Measurements from ENCODE around the gene RASSF10.

RASSF10 gene

GRCh38 chr11:13019313-13019712, 10.2 kb downstream of the RASSF10 start:
- H3K4me1 ChIP-seq (ENCODE audit: insufficient read depth, low read length): no peaks in the 10 kb centered on the region
- H3K36me3 ChIP-seq (ENCODE audit: insufficient read depth, low read length): no peaks in the 10 kb centered on the region
- no peaks in the 10 kb centered on the region for H3K9me3 ChIP-seq (ENCODE audit: control insufficient read depth, insufficient read depth, low read length)
- H3K9ac ChIP-seq (ENCODE audit: low read depth, low read length): no peak overlapping the region

- H3K36me3 ChIP-seq (ENCODE audit: insufficient read depth, low read length): no peaks in the 10 kb centered on the region
Measured at GRCh38 chr11:13023423-13023822, 14.3 kb downstream of the RASSF10 start.

GRCh38 chr11:13026722-13027121, 17.6 kb downstream of the RASSF10 start:
- Histone ChIP-seq H3K9ac (ENCODE audit: low read depth, low read length) (no peak overlapping the region), H3K4me1 (ENCODE audit: insufficient read depth, low read length) (no peaks in the 10 kb centered on the region), H3K9me3 (ENCODE audit: control insufficient read depth, insufficient read depth, low read length) (no peaks in the 10 kb centered on the region), H3K36me3 (ENCODE audit: insufficient read depth, low read length) (no peaks in the 10 kb centered on the region)

More at GRCh38 chr11:13023423-13023822, 14.3 kb downstream of the RASSF10 start:
- Histone ChIP-seq H3K9ac (ENCODE audit: low read depth, low read length) (no peak overlapping the region), H3K4me1 (ENCODE audit: insufficient read depth, low read length) (no peaks in the 10 kb centered on the region), H3K9me3 (ENCODE audit: control insufficient read depth, insufficient read depth, low read length) (no peaks in the 10 kb centered on the region)

GRCh38 chr11:13028322-13028721, 19.2 kb downstream of the RASSF10 start:
- Histone ChIP-seq H3K9ac (ENCODE audit: low read depth, low read length) (no peak overlapping the region), H3K36me3 (ENCODE audit: insufficient read depth, low read length) (no peaks in the 10 kb centered on the region), H3K4me1 (ENCODE audit: insufficient read depth, low read length) (no peaks in the 10 kb centered on the region), H3K9me3 (ENCODE audit: control insufficient read depth, insufficient read depth, low read length) (no peaks in the 10 kb centered on the region)

- no peaks in the 10 kb centered on the region for H3K4me1 ChIP-seq (ENCODE audit: insufficient read depth, low read length)
- H3K36me3 ChIP-seq (ENCODE audit: insufficient read depth, low read length): no peaks in the 10 kb centered on the region
- H3K9ac ChIP-seq (ENCODE audit: low read depth, low read length): no peak overlapping the region
- no peaks in the 10 kb centered on the region for H3K9me3 ChIP-seq (ENCODE audit: control insufficient read depth, insufficient read depth, low read length)
Measured at GRCh38 chr11:13029872-13030271, 20.8 kb downstream of the RASSF10 start.

- H3K36me3 ChIP-seq (ENCODE audit: insufficient read depth, low read length): no peaks in the 10 kb centered on the region
- no peak overlapping the region for H3K9ac ChIP-seq (ENCODE audit: low read depth, low read length)
- no peaks in the 10 kb centered on the region for H3K9me3 ChIP-seq (ENCODE audit: control insufficient read depth, insufficient read depth, low read length)
- H3K4me1 ChIP-seq (ENCODE audit: insufficient read depth, low read length): no peaks in the 10 kb centered on the region
Measured at GRCh38 chr11:13030857-13031256, 21.7 kb downstream of the RASSF10 start.

- H3K36me3 ChIP-seq (ENCODE audit: insufficient read depth, low read length): no peaks in the 10 kb centered on the region
- no peaks in the 10 kb centered on the region for H3K4me1 ChIP-seq (ENCODE audit: insufficient read depth, low read length)
- H3K9ac ChIP-seq (ENCODE audit: low read depth, low read length): no peak overlapping the region
- no peaks in the 10 kb centered on the region for H3K9me3 ChIP-seq (ENCODE audit: control insufficient read depth, insufficient read depth, low read length)
Measured at GRCh38 chr11:13031349-13031748, 22.2 kb downstream of the RASSF10 start.

GRCh38 chr11:13033760-13034533, 24.8 kb downstream of the RASSF10 start:
- no peaks in the 10 kb centered on the region for H3K36me3 ChIP-seq (ENCODE audit: insufficient read depth, low read length)
- no peaks in the 10 kb centered on the region for H3K4me1 ChIP-seq (ENCODE audit: insufficient read depth, low read length)
- no peak overlapping the region for H3K9ac ChIP-seq (ENCODE audit: low read depth, low read length)
- H3K9me3 ChIP-seq (ENCODE audit: control insufficient read depth, insufficient read depth, low read length): no peaks in the 10 kb centered on the region

- no peak overlapping the region for H3K9ac ChIP-seq (ENCODE audit: low read depth, low read length)
- H3K9me3 ChIP-seq (ENCODE audit: control insufficient read depth, insufficient read depth, low read length): no peaks in the 10 kb centered on the region
- no peaks in the 10 kb centered on the region for H3K4me1 ChIP-seq (ENCODE audit: insufficient read depth, low read length)
- H3K36me3 ChIP-seq (ENCODE audit: insufficient read depth, low read length): no peaks in the 10 kb centered on the region
Measured at GRCh38 chr11:13035711-13036110, 26.6 kb downstream of the RASSF10 start.

- H3K4me1 ChIP-seq (ENCODE audit: insufficient read depth, low read length): no peaks in the 10 kb centered on the region
- H3K36me3 ChIP-seq (ENCODE audit: insufficient read depth, low read length): no peaks in the 10 kb centered on the region
- no peaks in the 10 kb centered on the region for H3K9me3 ChIP-seq (ENCODE audit: control insufficient read depth, insufficient read depth, low read length)
- H3K9ac ChIP-seq (ENCODE audit: low read depth, low read length): no peak overlapping the region
Measured at GRCh38 chr11:13036235-13036634, 27.1 kb downstream of the RASSF10 start.

GRCh38 chr11:13038366-13038765, 29.2 kb downstream of the RASSF10 start:
- Histone ChIP-seq H3K9me3 (ENCODE audit: control insufficient read depth, insufficient read depth, low read length) (no peaks in the 10 kb centered on the region), H3K4me1 (ENCODE audit: insufficient read depth, low read length) (no peaks in the 10 kb centered on the region), H3K36me3 (ENCODE audit: insufficient read depth, low read length) (no peaks in the 10 kb centered on the region), H3K9ac (ENCODE audit: low read depth, low read length) (no peak overlapping the region)

GRCh38 chr11:13039126-13039525, 30.0 kb downstream of the RASSF10 start:
- Histone ChIP-seq H3K9ac (ENCODE audit: low read depth, low read length) (no peak overlapping the region), H3K36me3 (ENCODE audit: insufficient read depth, low read length) (no peaks in the 10 kb centered on the region), H3K9me3 (ENCODE audit: control insufficient read depth, insufficient read depth, low read length) (no peaks in the 10 kb centered on the region)

GRCh38 chr11:13040969-13041561, 31.9 kb downstream of the RASSF10 start:
- Histone ChIP-seq H3K9ac (ENCODE audit: low read depth, low read length) (no peak overlapping the region), H3K4me1 (ENCODE audit: insufficient read depth, low read length) (no peaks in the 10 kb centered on the region), H3K9me3 (ENCODE audit: control insufficient read depth, insufficient read depth, low read length) (no peaks in the 10 kb centered on the region)

More at GRCh38 chr11:13039126-13039525, 30.0 kb downstream of the RASSF10 start:
- H3K4me1 ChIP-seq (ENCODE audit: insufficient read depth, low read length): no peaks in the 10 kb centered on the region

GRCh38 chr11:13042873-13043342, 33.8 kb downstream of the RASSF10 start:
- H3K9me3 ChIP-seq (ENCODE audit: control insufficient read depth, insufficient read depth, low read length): no peaks in the 10 kb centered on the region
- no peak overlapping the region for H3K9ac ChIP-seq (ENCODE audit: low read depth, low read length)
- no peaks in the 10 kb centered on the region for H3K36me3 ChIP-seq (ENCODE audit: insufficient read depth, low read length)
- no peaks in the 10 kb centered on the region for H3K4me1 ChIP-seq (ENCODE audit: insufficient read depth, low read length)

More at GRCh38 chr11:13040969-13041561, 31.9 kb downstream of the RASSF10 start:
- H3K36me3 ChIP-seq (ENCODE audit: insufficient read depth, low read length): no peaks in the 10 kb centered on the region

Measured in ES-I3 (cell line).